ENCODE results near the gene ZNF646.
A peak's percentile ranks its signal among the peaks of the same experiment; 100 is the strongest.

The ZNF646 gene

GRCh38 chr16:31064882-31065461 is 9.2 kb upstream of the ZNF646 start:
- TF ChIP-seq ZFX (IDR thresholded peaks at IDR 0.05; ENCODE audit: borderline replicate concordance), result no peak
- TF ChIP-seq CTCF (IDR thresholded peaks at IDR 0.05), result no peak
- H3K27ac ChIP-seq, result no peak overlapping the region

DNA sequence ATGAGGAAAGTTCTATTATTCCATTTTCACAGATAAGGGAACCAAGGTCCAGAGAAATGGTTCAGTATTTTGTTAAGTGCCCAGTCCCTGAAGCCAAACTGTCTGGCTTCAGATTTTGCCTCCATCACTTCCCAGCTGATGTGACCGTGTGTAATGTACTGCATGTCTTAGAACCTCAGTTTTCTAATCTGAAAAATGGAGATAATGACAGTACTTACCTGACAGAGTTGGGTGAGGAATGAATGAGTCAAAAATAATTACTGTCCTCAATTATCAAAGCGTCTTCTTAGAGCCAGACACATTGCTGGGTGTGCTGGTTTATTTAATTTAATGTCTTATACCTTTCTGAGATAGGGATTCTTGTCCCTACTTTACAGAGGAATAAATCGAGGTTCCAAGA is 6.9 kb upstream of the ZNF646 start:
- no peak for TF ChIP-seq CTCF (IDR thresholded peaks at IDR 0.05)
- no peak for TF ChIP-seq ZFX (IDR thresholded peaks at IDR 0.05; ENCODE audit: borderline replicate concordance)
- H3K27ac ChIP-seq, result no peak overlapping the region

DNA sequence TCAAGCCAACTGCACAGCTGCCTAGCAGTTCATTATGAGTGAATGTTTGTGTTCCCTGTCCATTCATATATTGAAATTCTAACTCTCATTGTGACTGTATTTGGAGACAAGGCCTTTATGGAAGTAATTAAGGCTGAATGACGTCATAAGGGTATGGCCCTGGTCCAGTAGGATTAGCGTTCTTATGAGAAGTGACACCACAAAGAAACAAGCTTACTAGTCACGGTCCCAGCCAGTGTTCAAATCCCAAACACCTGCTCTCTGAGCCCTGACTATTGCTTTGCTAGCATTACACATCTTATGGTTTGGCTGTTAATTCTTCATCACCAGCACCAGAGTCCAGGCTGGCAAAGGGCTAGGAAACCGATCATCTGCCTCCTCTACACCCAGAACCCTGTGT is 2.4 kb upstream of the ZNF646 start:
- no peak for TF ChIP-seq ZFX (IDR thresholded peaks at IDR 0.05; ENCODE audit: borderline replicate concordance)
- TF ChIP-seq CTCF (IDR thresholded peaks at IDR 0.05), result no peak
- peak overlapping the region; percentile 92 for H3K27ac ChIP-seq

- TF ChIP-seq ZFX (IDR thresholded peaks at IDR 0.05; ENCODE audit: borderline replicate concordance) (no peak), CTCF (IDR thresholded peaks at IDR 0.05) (no peak)
Measured at GRCh38 chr16:31072540-31073141, 1.6 kb upstream of the ZNF646 start.

GRCh38 chr16:31073142-31073969 is 866 bp upstream of the ZNF646 start:
- TF ChIP-seq ZFX (IDR thresholded peaks at IDR 0.05; ENCODE audit: borderline replicate concordance) (no peak), CTCF (IDR thresholded peaks at IDR 0.05) (no peak)
- H3K27ac ChIP-seq, result peak overlapping the region; percentile 92

More at GRCh38 chr16:31072540-31073141, 1.6 kb upstream of the ZNF646 start:
- H3K27ac ChIP-seq, result peak overlapping the region; percentile 92

DNA sequence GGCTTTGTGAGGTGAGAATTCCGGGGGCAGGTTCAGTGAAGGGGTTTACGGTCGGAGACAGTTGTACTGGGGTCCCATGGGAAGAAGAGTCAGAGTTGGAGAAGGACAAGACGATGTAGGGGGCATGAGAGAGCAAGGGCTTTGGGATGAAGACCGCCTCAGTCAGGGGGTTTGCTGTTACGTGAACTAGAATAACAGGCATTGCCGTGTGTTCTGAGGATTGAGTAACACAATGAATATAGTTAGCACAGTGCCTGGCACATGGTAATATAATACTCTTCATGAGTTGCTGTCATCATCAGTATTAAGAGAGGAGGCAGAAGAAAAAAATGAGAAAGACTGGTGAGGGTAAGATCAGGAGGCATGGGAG is 577 bp downstream of the ZNF646 start:
- TF ChIP-seq CTCF (IDR thresholded peaks at IDR 0.05) (no peak), ZFX (IDR thresholded peaks at IDR 0.05; ENCODE audit: borderline replicate concordance) (no peak)
- H3K27ac ChIP-seq, result peak overlapping the region; percentile 92

DNA sequence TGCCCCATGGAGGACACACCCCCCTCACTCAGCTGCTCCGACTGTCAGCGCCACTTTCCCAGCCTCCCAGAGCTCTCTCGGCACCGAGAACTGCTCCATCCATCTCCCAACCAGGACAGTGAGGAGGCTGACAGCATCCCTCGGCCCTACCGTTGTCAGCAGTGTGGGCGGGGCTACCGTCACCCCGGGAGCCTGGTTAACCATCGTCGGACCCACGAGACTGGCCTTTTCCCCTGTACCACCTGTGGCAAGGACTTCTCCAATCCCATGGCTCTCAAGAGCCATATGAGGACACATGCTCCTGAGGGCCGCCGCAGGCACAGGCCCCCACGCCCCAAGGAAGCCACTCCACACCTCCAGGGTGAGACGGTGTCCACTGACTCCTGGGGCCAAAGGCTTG is 2.1 kb downstream of the ZNF646 start:
- H3K27ac ChIP-seq, result no peak overlapping the region
- TF ChIP-seq ZFX (IDR thresholded peaks at IDR 0.05; ENCODE audit: borderline replicate concordance) (no peak), CTCF (IDR thresholded peaks at IDR 0.05) (no peak)
